Bronchial epithelial cell (primary cell): ENCODE data around the gene SETDB2. TPM values are rescaled to one million over a fixed set of nuclear protein-coding genes. Genes with fewer than 3 reads are reported as not detected.
A peak's percentile ranks its signal among the peaks of the same experiment; 100 is the strongest.

Experiments used
- DNase-seq: peaks from one replicate; pipeline ENCODE4 v3.0.0-alpha.2; 2010; ENCODE audit warnings: low read depth
- FAIRE-seq: peaks from 2 replicates; lab custom pipeline; 2011; peaks lifted over from hg19 to GRCh38; lab: Jason Lieb, UNC
- H3K27me3 ChIP-seq: 2 replicates; pipeline ENCODE4 v1.5.1; 2011; ENCODE audit warnings: low read length; ENCODE audit not compliant: control insufficient read depth, insufficient read depth
- H3K36me3 ChIP-seq: 2 replicates; pipeline ENCODE4 v1.5.1; 2011; ENCODE audit warnings: low read length; ENCODE audit not compliant: control insufficient read depth, insufficient read depth
- H3K4me3 ChIP-seq: 2 replicates; pipeline ENCODE4 v1.5.1; 2011; ENCODE audit warnings: mild to moderate bottlenecking, low read depth, low read length, control low read depth
- CTCF ChIP-seq: IDR thresholded peaks from 2 replicates; pipeline ENCODE4 v1.5.1; 2011; ENCODE audit warnings: mild to moderate bottlenecking, moderate library complexity, low read length, control low read depth, inconsistent platforms; ENCODE audit not compliant: insufficient read depth, severe bottlenecking
- total RNA-seq: library from RNA; depleted of rRNA; stranded (reverse); fragments of >200 nt; gene quantifications from 2 replicates; pipeline ENCODE4 v1.2.1, GENCODE V29; 2014

Gene SETDB2
- 5.2 and 5.3 TPM in 2 replicates for total RNA-seq

GRCh38 chr13:49443704-49444523 lies at the start of gene SETDB2, which contains the start of gene CAB39L:
Gene SETDB2, plus strand, starts transcription at chr13:49444274. Its CDS starts 7,620 bp downstream, at chr13:49451894.
Gene CAB39L, minus strand, starts transcription at chr13:49444064. Its CDS starts 61,154 bp downstream, at chr13:49382910.
- DNase-seq (peak; percentile 98), FAIRE-seq (peak; percentile 93)
- Histone ChIP-seq H3K27me3 (no peaks in the 10 kb centered on the region), H3K36me3 (no peaks in the 10 kb centered on the region), H3K4me3 (peak within 1 kb of the TSS; percentile 79)
- TF ChIP-seq CTCF = peak; percentile 51

- FAIRE-seq = no peak
Observed at GRCh38 chr13:49395451-49395865, 48.6 kb upstream of the SETDB2 start.

GRCh38 chr13:49395878-49396380 lies 48.1 kb upstream of the SETDB2 start:
- TF ChIP-seq CTCF = no peak
- DNase-seq (no peak), FAIRE-seq (no peak)
- no peaks in the 10 kb centered on the region for H3K27me3 ChIP-seq
- no peak overlapping the region for H3K4me3 ChIP-seq
- no peaks in the 10 kb centered on the region for H3K36me3 ChIP-seq

More at GRCh38 chr13:49395451-49395865, 48.6 kb upstream of the SETDB2 start:
- DNase-seq = no peak
- Histone ChIP-seq H3K27me3 (no peaks in the 10 kb centered on the region), H3K36me3 (no peaks in the 10 kb centered on the region), H3K4me3 (no peak overlapping the region)
- TF ChIP-seq CTCF = no peak

- TF ChIP-seq CTCF = no peak
- Histone ChIP-seq H3K36me3 (no peaks in the 10 kb centered on the region), H3K4me3 (no peak overlapping the region), H3K27me3 (no peaks in the 10 kb centered on the region)
- DNase-seq (no peak), FAIRE-seq (no peak)
Observed at GRCh38 chr13:49399801-49400472, 44.1 kb upstream of the SETDB2 start.

- DNase-seq = peak; percentile 57
- Histone ChIP-seq H3K27me3 (no peaks in the 10 kb centered on the region), H3K36me3 (no peaks in the 10 kb centered on the region), H3K4me3 (no peak overlapping the region)
- TF ChIP-seq CTCF = no peak
- FAIRE-seq = no peak
Observed at GRCh38 chr13:49400755-49401659, 43.1 kb upstream of the SETDB2 start.
